Hematopoietic multipotent progenitor cell (in vitro differentiated cells): ENCODE results near the gene CCL7. TPM values are rescaled to one million over a fixed set of nuclear protein-coding genes. Genes with fewer than 3 reads are reported as not detected.

Experiments
- DNase-seq, 3 donors: peaks; one replicate each; pipeline ENCODE4 v3.0.0-alpha.2; 2011 to 2015; ENCODE audit warnings: low read depth in 2 of 3, low spot score in 2 of 3
- total RNA-seq: library from RNA; depleted of rRNA; stranded (reverse); fragments of >200 nt; gene quantifications from one replicate; pipeline ENCODE4 v1.2.3, GENCODE V29; 2012

CCL7 gene
- total RNA-seq, 1 donor = not detected

DNA sequence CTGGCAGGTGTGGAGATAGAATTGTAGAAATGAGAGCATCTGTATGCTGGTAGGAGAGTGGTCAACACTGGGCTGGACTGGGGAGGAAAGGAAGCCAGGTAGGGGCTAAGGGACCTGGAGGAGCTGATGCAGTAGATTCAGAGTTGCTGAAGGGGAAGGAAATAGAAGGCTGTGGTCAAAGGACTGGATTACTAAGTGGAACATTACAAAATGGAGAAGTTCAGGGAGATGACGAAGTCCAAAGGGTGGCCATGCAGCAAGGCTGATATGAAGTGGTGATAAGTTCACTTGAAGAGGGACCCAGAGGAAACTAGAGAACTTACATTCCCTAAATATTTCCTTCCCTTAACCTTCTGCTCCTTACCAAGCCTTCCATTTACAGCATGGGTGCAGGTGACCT is 23.6 kb upstream of the CCL7 start:
- DNase-seq = peak in 2 of 3 donors; percentile 68 to 83

DNA sequence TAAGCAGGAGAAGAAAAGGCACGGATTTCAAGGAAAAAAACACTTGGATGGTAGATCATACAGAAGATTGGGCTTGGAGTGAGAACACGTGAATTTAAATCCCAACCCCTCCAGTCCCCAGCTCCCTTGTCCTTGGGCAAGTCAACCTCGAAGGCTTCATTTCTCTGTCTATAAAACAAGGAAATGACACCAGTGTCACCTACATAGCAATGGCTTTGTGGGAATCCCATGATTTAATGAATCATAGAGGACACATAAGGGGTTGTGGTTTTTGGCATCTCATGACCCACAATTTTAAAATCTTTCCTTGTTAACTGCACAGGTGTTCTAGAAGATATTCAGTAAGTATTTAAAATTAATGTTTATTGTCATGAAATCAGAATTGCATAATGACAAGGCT is 23.1 kb upstream of the CCL7 start:
- DNase-seq = no peak

DNA sequence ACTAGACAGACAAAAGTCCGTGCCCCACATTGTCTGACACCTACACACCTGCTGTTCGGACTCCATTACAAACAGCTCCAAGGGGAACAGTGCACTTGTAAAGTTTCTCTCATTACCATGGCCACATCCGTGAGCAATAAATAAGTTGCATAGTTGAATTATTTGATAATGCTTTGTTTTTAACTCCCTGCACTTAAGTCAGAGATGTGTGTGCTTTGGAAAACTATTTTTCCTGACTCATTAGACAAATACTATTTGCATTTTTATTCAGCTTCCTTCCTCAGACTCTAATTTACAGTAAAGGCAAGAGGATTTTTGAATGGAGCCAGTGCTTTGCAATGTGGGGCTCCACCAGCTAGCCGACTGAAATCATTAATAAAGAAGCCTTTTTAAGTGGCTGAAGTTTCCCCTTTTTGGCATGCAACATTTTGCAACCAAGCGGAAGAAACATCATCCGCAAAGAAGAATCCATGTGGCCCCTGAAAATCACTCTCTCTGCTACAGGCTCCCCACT is 21.5 kb upstream of the CCL7 start:
- no peak for DNase-seq

DNA sequence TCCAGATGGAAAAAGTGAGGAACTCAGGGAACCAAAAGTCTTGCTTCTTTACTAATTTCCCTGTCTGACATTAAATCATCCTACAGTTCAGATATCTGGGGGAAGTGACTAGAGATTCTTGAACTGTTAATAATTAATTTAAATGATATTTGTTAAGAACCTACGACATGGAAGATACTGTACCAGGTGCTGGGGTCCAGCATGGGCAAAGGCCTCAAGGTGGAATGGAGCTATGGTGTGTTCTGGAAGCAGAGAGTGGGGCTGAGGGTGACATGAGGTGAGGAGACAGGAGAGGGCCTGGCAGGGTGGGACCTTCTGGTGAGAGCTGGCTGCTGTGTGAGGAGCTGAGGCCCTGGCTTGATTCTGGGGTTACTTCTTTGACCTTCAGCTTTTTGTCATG is 21.0 kb upstream of the CCL7 start:
- no peak for DNase-seq

DNA sequence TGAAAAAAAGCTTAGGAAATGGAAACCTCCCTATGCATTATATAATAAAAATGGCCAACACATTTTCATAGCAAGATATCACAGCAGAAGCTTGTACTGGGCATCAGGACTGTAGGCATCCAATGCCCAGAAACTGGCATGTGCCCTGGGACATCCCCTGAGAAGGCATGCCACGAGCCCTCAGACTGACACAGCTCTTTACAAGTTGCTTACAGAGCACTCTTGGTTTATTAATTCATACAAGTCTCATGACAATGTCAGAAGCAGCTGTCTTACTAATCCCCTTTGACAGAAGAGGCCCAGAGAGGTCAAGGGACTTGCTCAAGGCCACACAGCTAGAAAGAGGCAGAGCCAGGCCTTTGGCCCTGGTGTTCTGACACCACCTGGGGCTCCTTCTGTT is 20.5 kb upstream of the CCL7 start:
- DNase-seq = no peak

DNA sequence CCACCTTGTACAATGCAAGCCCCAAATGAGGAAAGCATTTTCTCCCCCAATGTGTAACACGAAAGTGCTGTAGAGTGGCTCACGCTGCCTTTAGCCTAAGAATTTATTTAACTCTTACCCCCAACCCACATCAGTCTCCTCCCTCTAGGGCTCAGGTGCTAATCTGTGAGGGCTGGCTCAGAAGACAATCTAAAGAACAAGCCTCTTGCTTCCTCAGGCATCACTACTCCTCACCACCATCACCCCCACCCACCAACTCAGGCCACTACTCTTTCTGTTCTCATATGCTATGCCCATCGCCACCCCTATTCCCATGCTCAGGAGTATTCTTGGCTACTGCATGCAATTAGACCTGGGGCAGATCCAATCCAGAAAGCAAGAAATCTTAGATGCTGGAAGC is 18.8 kb upstream of the CCL7 start:
- DNase-seq = no peak

DNA sequence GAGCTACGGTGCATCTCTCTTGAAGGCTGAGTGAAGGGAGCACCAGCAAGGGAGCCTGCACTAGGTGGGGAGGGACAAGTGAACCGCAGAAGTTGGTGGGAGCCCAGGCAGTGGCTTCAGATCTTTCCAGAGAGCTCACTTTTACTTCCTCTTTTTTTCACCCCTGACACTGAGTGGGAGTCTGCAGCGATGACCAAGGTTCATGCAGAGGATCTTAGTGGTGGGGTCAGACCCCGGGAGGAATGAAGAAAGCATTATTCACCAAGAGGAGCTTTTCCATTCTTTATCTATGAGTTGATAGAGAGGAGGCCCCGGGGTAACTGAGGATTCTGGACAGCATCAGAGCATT is 18.0 kb upstream of the CCL7 start:
- DNase-seq = peak in 2 of 3 donors; percentile 33 to 72

DNA sequence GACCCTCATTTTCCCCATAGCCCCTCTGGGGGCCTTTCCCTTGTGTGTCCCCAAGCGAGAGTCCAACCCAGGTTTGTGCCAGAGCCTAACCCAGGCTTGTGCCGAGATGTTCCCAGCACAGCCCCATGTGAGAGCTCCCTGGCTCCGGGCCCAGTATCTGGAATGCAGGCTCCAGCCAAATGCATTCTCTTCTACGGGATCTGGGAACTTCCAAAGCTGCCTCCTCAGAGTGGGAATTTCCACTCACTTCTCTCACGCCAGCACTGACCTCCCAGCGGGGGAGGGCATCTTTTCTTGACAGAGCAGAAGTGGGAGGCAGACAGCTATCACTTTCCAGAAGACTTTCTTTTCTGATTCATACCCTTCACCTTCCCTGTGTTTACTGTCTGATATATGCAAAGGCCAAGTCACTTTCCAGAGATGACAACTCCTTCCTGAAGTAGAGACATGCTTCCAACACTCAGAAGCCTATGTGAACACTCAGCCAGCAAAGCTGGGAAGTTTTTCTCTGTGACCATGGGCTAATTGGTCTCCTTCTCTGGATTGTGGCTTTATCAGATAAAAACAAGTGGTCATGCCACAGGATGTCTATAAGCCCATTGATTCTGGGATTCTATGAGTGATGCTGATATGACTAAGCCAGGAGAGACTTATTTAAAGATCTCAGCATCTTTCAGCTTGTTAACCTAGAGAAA is 17.4 kb upstream of the CCL7 start:
- DNase-seq = no peak

DNA sequence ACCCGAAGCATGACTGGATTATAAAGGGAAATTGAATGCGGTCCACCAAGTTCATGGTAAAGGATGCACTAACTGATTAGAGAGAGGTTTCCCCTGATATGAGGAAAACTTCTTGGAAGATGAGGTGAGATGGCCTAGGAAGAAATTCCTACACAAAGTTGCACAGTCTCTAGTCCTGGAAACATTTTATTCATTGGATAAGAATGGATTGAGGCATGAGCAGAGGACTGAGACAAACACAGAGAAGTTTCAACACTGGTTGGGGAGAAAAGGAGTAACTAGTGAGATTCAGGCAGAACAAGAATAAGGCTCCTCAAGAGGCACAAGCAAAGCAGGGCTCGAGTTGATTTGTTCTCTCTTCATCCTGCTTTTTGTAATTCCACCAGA is 16.9 kb upstream of the CCL7 start:
- no peak for DNase-seq

DNA sequence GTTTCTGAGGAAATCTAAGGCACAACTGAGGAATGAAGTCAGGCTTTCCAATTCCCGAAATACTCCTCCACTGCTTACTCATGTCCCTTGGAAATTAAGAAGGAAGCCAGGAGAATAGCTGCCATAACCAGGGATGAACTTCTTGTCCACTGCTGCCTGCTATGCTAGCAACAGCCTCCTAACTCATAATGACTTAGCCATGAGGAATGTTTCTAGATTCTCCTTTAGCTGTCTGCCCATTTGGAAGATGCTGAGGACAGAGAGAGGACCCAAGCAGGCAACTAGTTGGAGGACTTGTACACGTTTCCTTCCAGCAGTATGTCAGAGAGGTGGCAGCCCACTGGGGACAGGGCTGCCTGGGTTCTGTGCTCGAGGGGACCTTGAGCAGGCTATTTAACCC is 15.9 kb upstream of the CCL7 start:
- no peak for DNase-seq

DNA sequence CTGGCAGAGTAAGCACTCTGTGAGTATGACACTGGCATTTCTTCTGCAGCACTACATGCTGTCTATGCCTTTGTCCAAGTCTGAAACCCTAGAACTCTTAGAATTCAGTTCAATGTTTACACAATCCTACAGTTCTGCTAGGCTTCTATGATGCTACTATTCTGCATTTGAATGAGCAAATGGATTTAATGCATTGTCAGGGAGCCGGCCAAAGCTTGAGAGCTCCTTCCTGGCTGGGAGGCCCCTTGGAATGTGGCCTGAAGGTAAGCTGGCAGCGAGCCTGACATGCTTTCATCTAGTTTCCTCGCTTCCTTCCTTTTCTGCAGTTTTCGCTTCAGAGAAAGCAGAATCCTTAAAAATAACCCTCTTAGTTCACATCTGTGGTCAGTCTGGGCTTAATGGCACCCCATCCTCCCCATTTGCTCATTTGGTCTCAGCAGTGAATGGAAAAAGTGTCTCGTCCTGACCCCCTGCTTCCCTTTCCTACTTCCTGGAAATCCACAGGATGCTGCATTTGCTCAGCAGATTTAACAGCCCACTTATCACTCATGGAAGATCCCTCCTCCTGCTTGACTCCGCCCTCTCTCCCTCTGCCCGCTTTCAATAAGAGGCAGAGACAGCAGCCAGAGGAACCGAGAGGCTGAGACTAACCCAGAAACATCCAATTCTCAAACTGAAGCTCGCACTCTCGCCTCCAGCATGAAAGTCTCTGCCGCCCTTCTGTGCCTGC is 15.2 kb upstream of the CCL7 start, which contains the start of gene CCL2:
Gene CCL2, plus strand, starts transcription at position 635 of the 730 bp plus-strand sequence. Its CDS starts 65 bp downstream, at position 700.
- no peak for DNase-seq

DNA sequence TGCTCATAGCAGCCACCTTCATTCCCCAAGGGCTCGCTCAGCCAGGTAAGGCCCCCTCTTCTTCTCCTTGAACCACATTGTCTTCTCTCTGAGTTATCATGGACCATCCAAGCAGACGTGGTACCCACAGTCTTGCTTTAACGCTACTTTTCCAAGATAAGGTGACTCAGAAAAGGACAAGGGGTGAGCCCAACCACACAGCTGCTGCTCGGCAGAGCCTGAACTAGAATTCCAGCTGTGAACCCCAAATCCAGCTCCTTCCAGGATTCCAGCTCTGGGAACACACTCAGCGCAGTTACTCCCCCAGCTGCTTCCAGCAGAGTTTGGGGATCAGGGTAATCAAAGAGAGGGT is 14.7 kb upstream of the CCL7 start:
- no peak for DNase-seq

DNA sequence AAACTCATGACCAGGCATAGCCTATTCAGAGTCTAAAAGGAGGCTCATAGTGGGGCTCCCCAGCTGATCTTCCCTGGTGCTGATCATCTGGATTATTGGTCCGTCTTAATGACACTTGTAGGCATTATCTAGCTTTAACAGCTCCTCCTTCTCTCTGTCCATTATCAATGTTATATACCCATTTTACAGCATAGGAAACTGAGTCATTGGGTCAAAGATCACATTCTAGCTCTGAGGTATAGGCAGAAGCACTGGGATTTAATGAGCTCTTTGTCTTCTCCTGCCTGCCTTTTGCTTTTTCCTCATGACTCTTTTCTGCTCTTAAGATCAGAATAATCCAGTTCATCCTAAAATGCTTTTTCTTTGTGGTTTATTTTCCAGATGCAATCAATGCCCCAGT is 14.2 kb upstream of the CCL7 start:
- no peak for DNase-seq

DNA sequence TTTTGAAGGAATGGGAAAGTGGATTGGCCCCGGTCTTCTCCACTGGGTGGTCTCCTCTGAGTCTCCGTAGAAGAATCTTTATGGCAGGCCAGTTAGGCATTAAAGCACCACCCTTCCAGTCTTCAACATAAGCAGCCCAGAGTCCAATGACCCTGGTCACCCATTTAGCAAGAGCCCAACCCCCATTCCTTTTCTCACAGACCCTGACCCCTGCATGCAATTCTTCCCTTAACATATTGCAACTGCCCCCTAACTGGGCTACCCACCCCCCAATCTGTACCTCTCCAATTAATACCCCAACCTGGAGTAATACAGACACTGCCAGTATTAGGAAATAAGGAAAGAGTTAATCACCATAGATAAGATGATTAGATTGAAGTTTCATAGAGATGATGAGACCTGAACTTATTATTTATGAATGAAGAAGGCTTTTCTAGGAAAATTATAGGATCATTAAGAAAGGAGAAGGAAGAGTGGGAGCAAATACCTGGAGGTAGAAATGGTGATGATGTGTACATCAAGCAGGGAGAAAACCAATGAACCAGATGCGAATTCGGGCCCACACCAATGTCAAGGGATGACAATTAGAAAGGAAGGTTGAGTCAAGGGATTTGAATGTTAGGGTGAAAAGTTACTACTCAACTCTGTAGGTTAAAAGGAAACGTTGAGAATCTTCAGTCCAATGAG is 12.6 kb upstream of the CCL7 start:
- no peak for DNase-seq

DNA sequence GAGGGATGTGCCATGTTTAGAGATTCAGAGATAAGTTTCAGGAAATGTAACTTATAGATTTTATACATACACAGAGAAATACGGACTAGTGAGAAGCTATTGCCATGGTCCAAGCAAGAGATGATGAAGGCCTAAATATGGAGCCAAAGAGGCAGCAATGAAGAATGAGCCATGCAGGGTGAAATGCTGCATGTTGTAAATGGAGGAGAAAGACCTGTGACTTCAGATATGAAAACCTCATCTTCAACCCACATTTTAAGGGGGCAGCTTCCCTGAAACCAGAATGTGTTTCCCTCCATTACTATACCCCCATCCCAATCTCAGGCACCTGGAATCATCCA is 12.1 kb upstream of the CCL7 start:
- DNase-seq = no peak

DNA sequence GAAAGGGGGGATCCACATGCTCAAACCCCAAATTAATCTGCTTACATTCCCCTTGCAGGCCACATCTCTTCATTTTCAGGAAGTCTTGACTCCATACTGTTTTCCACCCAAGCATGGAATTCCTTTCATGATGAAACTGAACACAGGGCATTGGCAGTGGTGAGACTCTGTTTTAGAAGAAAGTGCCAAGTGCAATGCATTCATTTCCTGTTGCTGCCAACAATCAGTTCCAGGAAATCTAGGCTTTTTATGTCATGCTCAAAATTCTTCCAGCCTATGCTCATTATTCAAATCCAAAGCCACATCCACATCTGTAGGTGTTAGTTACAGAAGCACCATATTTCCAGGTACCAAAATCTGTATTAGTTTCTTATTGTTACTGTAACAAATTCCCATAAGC is 10.9 kb upstream of the CCL7 start:
- DNase-seq = no peak

DNA sequence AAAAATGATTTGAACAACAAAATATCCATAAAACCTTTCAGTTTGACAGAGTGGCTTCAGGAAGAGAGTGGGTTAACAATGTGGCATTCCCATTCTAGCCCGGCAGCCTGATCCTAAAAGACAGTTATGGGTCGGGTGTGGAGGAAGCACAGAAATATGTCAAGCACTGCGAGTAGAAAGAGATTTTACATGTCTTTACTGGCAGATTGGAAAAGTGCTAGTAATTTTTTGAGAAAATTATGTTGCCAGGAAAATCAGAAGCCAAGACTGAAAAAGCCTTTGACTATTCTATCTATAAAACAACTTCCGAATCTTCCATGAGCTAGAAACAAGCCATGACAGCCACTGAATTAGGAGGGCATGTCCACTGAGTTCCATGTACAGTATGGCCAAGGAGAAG is 9.2 kb upstream of the CCL7 start:
- DNase-seq = no peak

DNA sequence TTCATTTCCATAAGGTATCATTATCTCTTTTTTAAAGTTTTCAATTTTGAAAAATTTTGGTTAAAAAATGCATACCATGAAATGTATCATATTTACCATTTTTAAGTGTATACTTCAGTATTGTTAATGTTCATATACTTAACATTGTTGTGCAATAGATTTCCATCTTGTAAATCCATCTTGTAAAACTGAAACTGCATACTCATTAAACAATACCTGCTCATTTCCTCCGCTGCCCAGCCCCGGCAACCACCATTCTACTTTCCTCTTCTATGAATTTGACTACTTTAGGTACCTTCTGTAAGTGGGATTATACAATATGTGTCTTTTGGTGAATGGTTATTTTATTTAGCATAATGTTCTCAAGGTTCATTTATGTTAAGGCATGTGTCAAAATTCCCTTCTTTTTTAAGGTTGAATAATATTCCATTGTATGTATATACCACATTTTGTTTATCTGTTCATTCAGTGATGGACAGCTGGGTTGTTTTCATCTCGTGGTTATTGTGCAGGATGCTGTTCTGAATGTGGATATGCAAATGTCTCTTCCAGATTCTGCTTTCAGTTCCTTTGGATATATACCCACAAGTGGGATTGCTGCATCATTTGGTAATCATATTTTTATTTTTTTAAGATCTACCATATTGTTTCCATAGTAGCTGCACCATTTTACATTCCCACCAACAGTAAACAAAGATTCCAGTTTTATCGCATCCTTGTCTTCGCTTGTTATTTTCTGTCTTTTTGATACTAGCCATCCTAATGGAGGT is 8.3 kb upstream of the CCL7 start:
- DNase-seq = no peak

DNA sequence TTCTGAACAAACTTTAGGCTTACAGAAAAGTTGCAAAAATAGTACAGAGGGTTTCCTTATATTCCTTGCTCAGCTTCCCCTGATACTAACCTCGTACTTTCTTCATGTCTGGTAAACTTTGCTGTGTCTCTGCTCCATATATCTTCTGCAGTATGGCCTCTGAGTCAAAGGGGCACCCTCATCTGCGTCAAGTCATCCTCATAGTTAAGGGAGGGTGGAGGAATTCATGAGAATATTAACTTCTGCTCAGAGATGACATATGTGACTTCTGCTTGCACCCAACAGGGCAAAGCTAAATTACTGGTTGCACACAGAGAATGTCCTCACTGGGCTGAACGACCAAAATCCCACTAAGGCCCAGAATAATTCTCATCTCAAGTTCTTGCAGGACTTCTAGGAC is 4.3 kb upstream of the CCL7 start:
- no peak for DNase-seq

DNA sequence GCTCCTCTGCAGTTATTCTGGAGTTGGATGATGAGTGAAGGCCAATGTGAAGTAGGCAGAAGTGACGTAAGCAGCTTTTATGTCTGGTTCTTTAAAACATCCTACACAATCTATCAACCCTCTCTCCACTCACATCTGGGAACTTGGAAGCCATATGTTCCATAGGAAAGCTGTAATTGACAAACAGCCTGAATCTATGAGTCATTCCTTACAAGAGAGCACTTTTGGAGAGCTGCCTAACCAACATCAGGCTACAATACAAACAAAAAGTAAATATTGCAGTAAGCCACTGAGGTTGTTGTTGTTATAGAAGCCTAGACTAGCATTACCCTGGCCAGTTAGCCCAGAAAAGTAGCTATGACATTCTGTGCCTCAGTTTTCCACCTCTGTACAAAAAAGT is 5.9 kb downstream of the CCL7 start:
- no peak for DNase-seq

DNA sequence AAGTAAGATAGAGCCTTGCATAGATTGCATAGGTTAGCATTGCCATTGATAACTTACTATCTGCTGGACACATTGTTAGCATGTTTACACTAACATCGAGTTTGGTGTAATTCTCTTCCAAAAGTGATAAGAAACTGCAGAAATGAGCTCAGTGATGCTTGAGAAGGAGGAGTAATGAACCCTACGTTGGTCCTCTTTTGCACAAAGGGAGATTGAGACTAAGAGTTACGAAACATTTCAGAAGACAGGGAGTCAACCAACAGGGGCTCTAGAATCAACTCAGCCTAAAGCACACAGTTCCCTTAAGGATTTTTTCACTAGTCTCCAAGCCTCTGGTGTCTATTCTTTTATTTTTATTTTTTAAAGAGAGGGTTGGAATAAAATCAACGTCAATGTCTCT is 6.8 kb downstream of the CCL7 start:
- no peak for DNase-seq
